ENCODE results near the gene TRA2A.
"Not testable (repeated sequence)": the region's sequence is repeated elsewhere in the genome, so short reads cannot be mapped to it uniquely, and the experiment has no call there.

TRA2A gene

DNA sequence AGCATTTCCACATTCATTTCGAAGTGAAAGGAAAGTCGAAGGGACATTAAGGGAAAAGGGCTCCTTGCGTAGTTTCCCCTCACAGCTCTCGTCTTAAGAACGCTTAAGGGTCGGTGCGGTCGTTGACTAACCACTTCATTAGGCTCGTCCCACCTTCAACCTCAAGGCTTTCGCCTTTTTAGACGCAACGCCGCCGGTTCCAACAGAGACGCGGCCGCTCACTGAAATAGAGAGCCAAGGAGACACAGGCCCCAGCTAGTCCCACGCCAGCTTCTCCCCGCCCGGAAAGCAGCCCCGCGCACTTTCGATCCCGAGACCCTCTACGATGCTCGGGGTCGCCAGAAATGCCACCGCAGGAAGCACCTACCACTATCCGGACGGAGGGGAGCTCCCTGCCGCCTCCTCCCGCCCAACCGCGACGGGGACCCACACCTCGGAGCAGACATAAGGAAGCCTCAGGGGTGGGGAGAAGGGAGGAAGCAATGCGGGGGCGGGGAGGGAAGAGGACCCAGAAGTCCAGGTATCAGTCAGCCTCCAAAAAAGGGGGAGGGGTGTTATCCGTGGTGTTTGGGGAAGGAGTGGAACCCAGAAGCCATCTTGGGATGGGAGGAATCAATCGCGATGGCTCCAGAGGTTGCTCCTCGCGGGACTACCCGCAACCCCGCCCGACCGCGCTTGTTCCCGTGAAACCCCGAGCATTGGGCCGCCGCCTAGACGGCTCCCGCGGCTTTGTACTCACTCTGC is 559 bp downstream of the TRA2A start:
- DNase-seq (ENCODE audit: low read depth) = no peak
- TF ChIP-seq, protein P1, sequence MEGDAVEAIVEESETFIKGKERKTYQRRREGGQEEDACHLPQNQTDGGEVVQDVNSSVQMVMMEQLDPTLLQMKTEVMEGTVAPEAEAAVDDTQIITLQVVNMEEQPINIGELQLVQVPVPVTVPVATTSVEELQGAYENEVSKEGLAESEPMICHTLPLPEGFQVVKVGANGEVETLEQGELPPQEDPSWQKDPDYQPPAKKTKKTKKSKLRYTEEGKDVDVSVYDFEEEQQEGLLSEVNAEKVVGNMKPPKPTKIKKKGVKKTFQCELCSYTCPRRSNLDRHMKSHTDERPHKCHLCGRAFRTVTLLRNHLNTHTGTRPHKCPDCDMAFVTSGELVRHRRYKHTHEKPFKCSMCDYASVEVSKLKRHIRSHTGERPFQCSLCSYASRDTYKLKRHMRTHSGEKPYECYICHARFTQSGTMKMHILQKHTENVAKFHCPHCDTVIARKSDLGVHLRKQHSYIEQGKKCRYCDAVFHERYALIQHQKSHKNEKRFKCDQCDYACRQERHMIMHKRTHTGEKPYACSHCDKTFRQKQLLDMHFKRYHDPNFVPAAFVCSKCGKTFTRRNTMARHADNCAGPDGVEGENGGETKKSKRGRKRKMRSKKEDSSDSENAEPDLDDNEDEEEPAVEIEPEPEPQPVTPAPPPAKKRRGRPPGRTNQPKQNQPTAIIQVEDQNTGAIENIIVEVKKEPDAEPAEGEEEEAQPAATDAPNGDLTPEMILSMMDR (IDR thresholded peaks at IDR 0.05; ENCODE audit: control insufficient read depth, insufficient read depth, low read depth, low read length, missing control alignments) = no peak
- H3K4me3 ChIP-seq (ENCODE audit: control insufficient read depth, low read depth, low read length) = peak overlapping the region; percentile 75

DNA sequence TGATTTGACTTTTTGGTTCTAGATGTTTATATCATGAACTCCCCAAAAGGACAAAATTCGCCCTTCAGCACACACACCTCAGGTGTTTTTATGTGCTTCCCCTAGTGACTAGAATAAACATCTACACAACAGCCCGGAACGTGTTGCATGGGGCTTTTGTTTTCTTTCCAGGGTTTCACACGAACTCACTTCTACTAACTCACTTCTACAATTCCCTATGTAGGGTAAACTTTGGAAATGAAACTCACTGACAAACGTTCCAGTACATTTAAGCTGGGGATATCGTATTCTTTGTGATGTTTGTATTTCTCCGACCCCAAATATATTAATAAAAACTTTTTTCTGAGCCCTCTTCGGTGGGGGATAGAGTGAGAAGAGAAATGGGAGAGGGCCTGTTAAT is 1.4 kb downstream of the TRA2A start:
- TF ChIP-seq, protein P1 (IDR thresholded peaks at IDR 0.05; ENCODE audit: control insufficient read depth, insufficient read depth, low read depth, low read length, missing control alignments) = no peak
- DNase-seq (ENCODE audit: low read depth) = no peak
- peak overlapping the region; percentile 75 for H3K4me3 ChIP-seq (ENCODE audit: control insufficient read depth, low read depth, low read length)

DNA sequence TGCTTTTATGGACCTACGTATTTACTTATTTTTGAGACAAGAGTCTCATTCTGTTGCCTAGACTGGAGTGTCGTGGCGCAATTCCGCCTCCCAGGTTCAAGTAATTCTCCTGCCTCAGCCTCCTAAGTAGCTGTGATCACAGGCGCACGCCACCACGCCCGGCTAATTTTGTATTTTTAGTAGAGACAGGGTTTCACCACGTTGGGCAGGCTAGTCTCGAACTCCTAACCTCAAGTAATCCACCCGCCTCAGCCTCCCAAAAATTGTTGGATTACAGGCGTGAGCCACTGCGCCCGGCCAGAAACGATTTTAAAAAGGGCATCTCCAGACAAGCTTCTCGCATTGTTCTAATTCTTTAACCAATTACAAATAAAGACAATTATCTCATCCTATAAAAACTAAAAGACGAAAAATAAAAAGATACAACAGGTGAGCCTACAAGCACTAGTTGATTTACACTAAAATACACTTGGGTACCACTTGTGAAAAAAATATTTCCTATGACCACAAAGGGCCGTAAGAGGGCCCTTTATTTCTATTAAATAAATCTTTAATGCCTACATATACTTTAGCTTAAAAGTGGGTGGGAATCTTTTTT is 2.4 kb downstream of the TRA2A start:
- TF ChIP-seq, protein P1 (IDR thresholded peaks at IDR 0.05; ENCODE audit: control insufficient read depth, insufficient read depth, low read depth, low read length, missing control alignments) = no peak
- H3K4me3 ChIP-seq (ENCODE audit: control insufficient read depth, low read depth, low read length) = peak overlapping the region; percentile 9
- no peak for DNase-seq (ENCODE audit: low read depth)

DNA sequence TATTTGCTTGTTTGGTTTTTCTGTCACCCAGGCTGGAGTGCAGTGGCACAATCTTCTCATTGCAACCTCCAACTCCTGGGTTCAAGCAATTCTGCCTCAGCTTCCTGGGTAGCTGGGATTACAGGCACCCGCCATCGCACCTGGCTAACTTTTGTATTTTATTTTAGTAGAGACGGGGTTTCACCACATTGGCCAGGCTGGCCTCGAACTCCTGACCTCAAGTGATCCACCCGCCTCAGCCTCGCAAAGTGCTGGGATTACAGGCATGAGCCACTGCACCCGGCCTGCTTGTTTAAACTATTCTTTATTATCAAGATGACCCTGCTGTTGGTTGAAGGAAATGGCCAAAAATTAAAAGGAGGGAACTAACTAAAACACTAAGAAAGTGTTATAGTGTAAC is 6.2 kb downstream of the TRA2A start:
- H3K4me3 ChIP-seq (ENCODE audit: control insufficient read depth, low read depth, low read length); DNase-seq (ENCODE audit: low read depth): not testable (repeated sequence)

DNA sequence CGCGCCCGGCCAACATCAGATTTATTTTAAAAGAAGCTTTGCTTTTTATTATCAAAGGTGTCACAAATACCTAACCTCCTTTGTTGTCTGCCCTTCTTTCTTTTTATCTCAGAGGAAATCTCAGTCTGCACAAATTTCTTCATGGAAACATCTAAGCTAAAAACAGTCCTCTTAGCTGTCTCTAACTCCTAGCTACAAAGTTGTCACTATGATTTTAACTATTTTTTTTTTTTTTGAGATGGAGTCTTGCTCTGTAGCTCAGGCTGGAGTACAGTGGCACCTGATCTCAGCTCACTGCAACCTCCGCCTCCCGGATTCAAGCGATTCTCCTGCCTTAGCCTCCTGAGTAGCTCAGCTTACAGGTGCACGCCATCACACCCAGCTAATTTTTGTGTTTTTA is 7.3 kb downstream of the TRA2A start:
- TF ChIP-seq, protein P1 (IDR thresholded peaks at IDR 0.05; ENCODE audit: control insufficient read depth, insufficient read depth, low read depth, low read length, missing control alignments) = no peak
- H3K4me3 ChIP-seq (ENCODE audit: control insufficient read depth, low read depth, low read length) = no peak overlapping the region

DNA sequence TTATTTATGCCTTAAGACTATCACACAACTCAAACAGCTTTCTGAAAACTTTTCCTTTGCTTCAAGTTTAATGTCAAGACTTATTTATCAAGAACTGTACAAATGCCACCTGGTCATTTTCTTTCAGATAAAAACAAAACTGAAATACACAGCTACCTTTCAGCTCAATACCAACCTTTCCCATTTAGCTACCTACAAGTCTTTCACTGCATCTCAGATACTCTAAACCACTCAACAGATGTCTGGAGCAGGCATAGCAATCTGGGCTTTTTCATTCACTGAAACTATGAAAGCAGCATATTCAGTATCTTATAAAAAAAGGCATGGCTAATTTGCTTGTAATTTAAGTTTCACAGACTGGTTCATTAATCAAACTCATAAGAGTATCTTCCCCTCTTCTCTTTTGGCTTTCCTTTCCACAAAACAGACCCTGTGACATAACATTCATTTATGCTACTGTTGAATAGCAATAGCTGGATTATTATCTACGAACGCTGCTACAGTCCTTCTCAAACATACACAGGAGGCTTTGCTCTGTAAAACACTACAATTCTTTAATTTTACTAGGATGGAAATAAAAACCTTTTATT is 8.2 kb downstream of the TRA2A start:
- TF ChIP-seq, protein P1 (IDR thresholded peaks at IDR 0.05; ENCODE audit: control insufficient read depth, insufficient read depth, low read depth, low read length, missing control alignments) = no peak
- no peak overlapping the region for H3K4me3 ChIP-seq (ENCODE audit: control insufficient read depth, low read depth, low read length)
- DNase-seq (ENCODE audit: low read depth) = no peak

More for the DNA sequence above, 7.3 kb downstream of the TRA2A start:
- no peak for DNase-seq (ENCODE audit: low read depth)

DNA sequence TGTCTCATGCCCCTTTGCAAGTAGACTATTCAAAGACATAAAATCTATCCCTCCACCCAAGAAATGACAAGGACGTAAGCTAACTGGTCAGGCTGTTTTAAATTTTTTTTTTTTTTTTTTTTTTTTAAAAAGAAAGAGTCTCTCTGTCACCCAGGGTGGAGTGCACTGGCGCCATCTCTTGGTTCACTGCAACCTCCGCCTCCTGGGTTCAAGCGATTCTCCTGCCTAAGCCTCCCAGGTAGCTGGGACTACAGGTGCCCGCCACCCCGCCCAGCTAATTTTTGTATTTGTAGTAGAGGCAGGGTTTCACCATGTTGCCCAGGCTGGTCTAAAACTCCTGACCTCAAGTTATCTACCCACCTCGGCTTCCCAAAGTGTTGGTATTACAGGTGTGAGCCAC is 11.2 kb downstream of the TRA2A start:
- TF ChIP-seq, protein P1 (IDR thresholded peaks at IDR 0.05; ENCODE audit: control insufficient read depth, insufficient read depth, low read depth, low read length, missing control alignments) = no peak
- no peak for DNase-seq (ENCODE audit: low read depth)
- no peak overlapping the region for H3K4me3 ChIP-seq (ENCODE audit: control insufficient read depth, low read depth, low read length)
